B cell (primary cell): ENCODE data around the gene RNF166.

ENCODE experiments used
- EZH2 ChIP-seq: IDR thresholded peaks from 2 replicates; pipeline ENCODE4 v1.6.1; 2012; ENCODE audit warnings: borderline replicate concordance, low read depth, mild to moderate bottlenecking, moderate library complexity, low read length; ENCODE audit not compliant: insufficient read depth, poor library complexity, severe bottlenecking
- TF ChIP-seq, protein P1 (sequence below): fragments of 200-600 bp; IDR thresholded peaks from one replicate; pipeline ENCODE4 v1.8.0; 2022; ENCODE audit warnings: antibody characterized with exemption, mild to moderate bottlenecking

DNA sequence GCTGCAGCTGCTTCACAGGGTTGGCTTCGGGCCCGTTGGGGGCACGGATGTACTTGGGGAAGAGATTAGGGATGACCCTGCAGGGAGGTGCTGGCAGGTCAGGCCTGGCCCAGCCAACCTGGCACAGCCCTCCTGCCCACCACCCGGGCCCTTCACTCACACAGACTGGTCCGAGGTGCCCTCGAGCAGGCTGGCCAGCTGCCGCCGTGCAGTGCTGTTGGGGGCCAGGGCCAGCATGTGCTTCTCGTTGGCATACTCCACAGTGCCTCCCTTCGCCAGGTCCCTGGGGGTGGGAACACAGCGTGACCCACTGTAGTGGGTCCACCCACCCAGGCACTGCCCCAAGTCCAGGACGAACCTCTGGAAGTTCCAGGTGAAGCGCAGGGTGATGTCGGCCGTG, 10.0 kb upstream of the RNF166 start:
- TF ChIP-seq EZH2, result no peak
- TF ChIP-seq, protein P1, sequence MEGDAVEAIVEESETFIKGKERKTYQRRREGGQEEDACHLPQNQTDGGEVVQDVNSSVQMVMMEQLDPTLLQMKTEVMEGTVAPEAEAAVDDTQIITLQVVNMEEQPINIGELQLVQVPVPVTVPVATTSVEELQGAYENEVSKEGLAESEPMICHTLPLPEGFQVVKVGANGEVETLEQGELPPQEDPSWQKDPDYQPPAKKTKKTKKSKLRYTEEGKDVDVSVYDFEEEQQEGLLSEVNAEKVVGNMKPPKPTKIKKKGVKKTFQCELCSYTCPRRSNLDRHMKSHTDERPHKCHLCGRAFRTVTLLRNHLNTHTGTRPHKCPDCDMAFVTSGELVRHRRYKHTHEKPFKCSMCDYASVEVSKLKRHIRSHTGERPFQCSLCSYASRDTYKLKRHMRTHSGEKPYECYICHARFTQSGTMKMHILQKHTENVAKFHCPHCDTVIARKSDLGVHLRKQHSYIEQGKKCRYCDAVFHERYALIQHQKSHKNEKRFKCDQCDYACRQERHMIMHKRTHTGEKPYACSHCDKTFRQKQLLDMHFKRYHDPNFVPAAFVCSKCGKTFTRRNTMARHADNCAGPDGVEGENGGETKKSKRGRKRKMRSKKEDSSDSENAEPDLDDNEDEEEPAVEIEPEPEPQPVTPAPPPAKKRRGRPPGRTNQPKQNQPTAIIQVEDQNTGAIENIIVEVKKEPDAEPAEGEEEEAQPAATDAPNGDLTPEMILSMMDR, result no peak
